K562 (cell line): ENCODE measurements around the gene KCNJ4. TPM values are rescaled to one million over a fixed set of nuclear protein-coding genes. Genes with fewer than 3 reads are reported as not detected.

ENCODE experiments used
- ATAC-seq: fragments of 200-7000 bp; cut with Tn5 transposase; 3 replicates; pipeline ENCODE4 v1.9.1; 2020; ENCODE audit warnings: moderate library complexity
- BruUV-seq: library from RNA; stranded (reverse); fragments of 400-500 nt; replicated peaks from 2 replicates; lab custom pipeline; 2021; lab: Mats Ljungman, UMichigan
- CTCF ChIA-PET: fragments of 300-600 bp; formaldehyde crosslinking; extraction: SDS; loops from one replicate; lab custom pipeline; 2021; ENCODE audit warnings: low intra/inter-chr PET ratio; lab: Yijun Ruan, JAX
- POLR2A ChIA-PET: fragments of 300-600, 350-650 bp; sonication (Branson Sonifier 250); formaldehyde crosslinking; extraction: SDS; loops from one replicate; lab custom pipeline; 2021; ENCODE audit warnings: antibody characterized with exemption, inconsistent platforms; lab: Yijun Ruan, JAX
- DNase-seq, 4 experiments: peaks; one replicate each; pipeline versions ENCODE4 v3.0.0 to v3.0.0-alpha.2; 2011 to 2018; ENCODE audit warnings: low spot score in 3 of 4, mixed read lengths in 3 of 4; ENCODE audit errors: extremely low read depth in 1 of 4
- FAIRE-seq: peaks from 2 replicates; lab custom pipeline; 2011; peaks lifted over from hg19 to GRCh38; lab: Jason Lieb, UNC
- H2AFZ ChIP-seq: 2 replicates; pipeline ENCODE4 v1.6.0; 2011; ENCODE audit warnings: low read depth, low read length, control low read depth, inconsistent platforms
- H3K27ac ChIP-seq: fragments of 200-600 bp; 3 replicates; pipeline ENCODE4 v1.8.0; 2011; ENCODE audit warnings: low read depth, mild to moderate bottlenecking, control low read depth, inconsistent platforms, low read length, moderate library complexity, mixed read lengths; ENCODE audit errors: extremely low read depth
- H3K27me3 ChIP-seq, 2 experiments: fragments of 300-600 bp in 1 of 2; 2 replicates in 1 of 2; 3 replicates in 1 of 2; pipeline versions ENCODE4 v1.6.0 to v1.8.0; 2011; ENCODE audit warnings: inconsistent platforms in 2 of 2, low read length in 2 of 2, mild to moderate bottlenecking in 1 of 2, mixed read lengths in 1 of 2, moderate library complexity in 1 of 2; ENCODE audit not compliant: control insufficient read depth in 2 of 2, insufficient read depth in 2 of 2
- H3K36me3 ChIP-seq: fragments of 300-600 bp; 3 replicates; pipeline ENCODE4 v1.8.0; 2011; ENCODE audit warnings: mild to moderate bottlenecking, low read length, inconsistent platforms; ENCODE audit not compliant: control insufficient read depth, insufficient read depth
- H3K4me1 ChIP-seq, 2 experiments: fragments of 200-600 bp in 1 of 2; replicated peaks in 1 of 2; 2 replicates in 1 of 2; 3 replicates in 1 of 2; pipeline versions ENCODE4 v1.5.1 to v1.8.0; 2011; ENCODE audit warnings: inconsistent platforms in 2 of 2, low read length in 2 of 2, mild to moderate bottlenecking in 1 of 2, mixed read lengths in 1 of 2, moderate library complexity in 1 of 2; ENCODE audit not compliant: control insufficient read depth in 2 of 2, insufficient read depth in 2 of 2
- H3K4me2 ChIP-seq: 2 replicates; pipeline ENCODE4 v1.6.1; 2011; ENCODE audit warnings: low read length, control low read depth, inconsistent platforms, mixed read lengths; ENCODE audit not compliant: insufficient read depth
- H3K4me3 ChIP-seq: fragments of 200-600 bp; sonication (generic), shearing (Covaris generic); 2 replicates; pipeline ENCODE4 v1.5.1; 2016; ENCODE audit warnings: control low read depth, inconsistent platforms
- H3K79me2 ChIP-seq: fragments of 200-600 bp; 3 replicates; pipeline ENCODE4 v1.8.0; 2011; ENCODE audit warnings: low read length, inconsistent platforms; ENCODE audit not compliant: control insufficient read depth, insufficient read depth
- H3K9ac ChIP-seq, 2 experiments: 2 replicates each; pipeline versions ENCODE4 v1.6.0 to v1.6.1; 2011; ENCODE audit warnings: low read depth in 2 of 2, low read length in 2 of 2, control low read depth in 1 of 2, inconsistent platforms in 1 of 2, mild to moderate bottlenecking in 1 of 2, mixed read lengths in 1 of 2; ENCODE audit not compliant: insufficient read depth in 1 of 2
- H3K9me1 ChIP-seq: one replicate; pipeline ENCODE4 v1.6.0; 2011; ENCODE audit warnings: inconsistent platforms, mild to moderate bottlenecking, low read length, moderate library complexity; ENCODE audit not compliant: control insufficient read depth, insufficient read depth
- H3K9me3 ChIP-seq: replicated peaks from 2 replicates; pipeline ENCODE4 v1.5.1; 2011; ENCODE audit warnings: low read depth, low read length, inconsistent platforms; ENCODE audit not compliant: control insufficient read depth, insufficient read depth
- H4K20me1 ChIP-seq: replicated peaks from 2 replicates; pipeline ENCODE4 v1.6.1; 2011; ENCODE audit warnings: low read length, inconsistent platforms, mixed read lengths; ENCODE audit not compliant: control insufficient read depth, insufficient read depth
- CREB1 ChIP-seq, 2 experiments: sonication (generic) in 1 of 2; formaldehyde crosslinking in 1 of 2; IDR thresholded peaks; 2 replicates each; pipeline versions ENCODE4 v1.6.1 to v1.8.0; 2012 to 2022; ENCODE audit warnings: inconsistent platforms in 1 of 2, mild to moderate bottlenecking in 1 of 2, missing genetic modification reagents in 1 of 2, moderate library complexity in 1 of 2
- ETS1 ChIP-seq: conservative IDR thresholded peaks from 2 replicates; pipeline ENCODE4 v1.6.1; 2011; ENCODE audit warnings: low read depth, mild to moderate bottlenecking, low read length; ENCODE audit not compliant: control insufficient read depth
- HCFC1 ChIP-seq: IDR thresholded peaks from 2 replicates; pipeline ENCODE4 v1.6.1; 2012; ENCODE audit warnings: low read depth, low read length, improper control_type of control experiment
- KAT2B ChIP-seq: IDR thresholded peaks from one replicate; pipeline ENCODE4 v1.6.1; 2012; ENCODE audit warnings: low read depth, mild to moderate bottlenecking, control low read depth, inconsistent platforms, low read length, moderate library complexity
- LEF1 ChIP-seq: fragments of 450-650 bp; IDR thresholded peaks from 2 replicates; pipeline ENCODE4 v1.6.1; 2016; ENCODE audit warnings: mild to moderate bottlenecking
- MAZ ChIP-seq, 2 experiments: fragments of 450-650 bp in 1 of 2; sonication (generic) in 1 of 2; formaldehyde crosslinking; IDR thresholded peaks in 1 of 2; conservative IDR thresholded peaks in 1 of 2; 2 replicates each; pipeline versions ENCODE4 v1.4.0 to v1.5.0; 2020; ENCODE audit warnings: mild to moderate bottlenecking in 1 of 2, missing genetic modification reagents in 1 of 2
- NELFE ChIP-seq: IDR thresholded peaks from 2 replicates; pipeline ENCODE4 v1.6.1; 2011; ENCODE audit warnings: mild to moderate bottlenecking; ENCODE audit not compliant: insufficient read depth, insufficient read length
- NEUROD1 ChIP-seq: fragments of 150-350 bp; IDR thresholded peaks from 2 replicates; pipeline ENCODE4 v1.6.1; 2014; ENCODE audit warnings: borderline replicate concordance, low read length, low read depth; ENCODE audit not compliant: partially characterized antibody
- NFE2L1 ChIP-seq: fragments of 450-650 bp; IDR thresholded peaks from 2 replicates; pipeline ENCODE4 v1.6.1; 2016; ENCODE audit warnings: missing genetic modification characterization, low read depth, mild to moderate bottlenecking, missing compliant biosample characterization, moderate library complexity, borderline replicate concordance
- NFRKB ChIP-seq: fragments of 450-650 bp; IDR thresholded peaks from 2 replicates; pipeline ENCODE4 v1.6.1; 2016; ENCODE audit warnings: low read depth
- NUFIP1 ChIP-seq: fragments of 450-650 bp; IDR thresholded peaks from 2 replicates; pipeline ENCODE4 v1.6.1; 2018; ENCODE audit not compliant: partially characterized antibody
- TGIF2 ChIP-seq: sonication (generic); formaldehyde crosslinking; IDR thresholded peaks from 2 replicates; pipeline ENCODE4 v1.8.1; 2022; ENCODE audit warnings: mild to moderate bottlenecking, missing genetic modification reagents, moderate library complexity
- THRAP3 ChIP-seq: fragments of 450-650 bp; IDR thresholded peaks from 2 replicates; pipeline ENCODE4 v1.6.1; 2016; ENCODE audit warnings: mild to moderate bottlenecking, inconsistent platforms, borderline replicate concordance
- TSHZ1 ChIP-seq: fragments of 250-450 bp; sonication (Bioruptor Pico); IDR thresholded peaks from 2 replicates; pipeline ENCODE4 v1.4.0; 2020; ENCODE audit warnings: mild to moderate bottlenecking, moderate library complexity
- ZNF24 ChIP-seq: fragments of 450-650 bp; IDR thresholded peaks from 2 replicates; pipeline ENCODE4 v1.6.1; 2016
- ZNF511 ChIP-seq: sonication (generic); formaldehyde crosslinking; IDR thresholded peaks from 2 replicates; pipeline ENCODE4 v1.8.0; 2022; ENCODE audit warnings: mild to moderate bottlenecking, missing genetic modification reagents
- ZNF830 ChIP-seq: fragments of 250-450 bp; sonication (Bioruptor Pico); IDR thresholded peaks from 2 replicates; pipeline ENCODE4 v1.5.0; 2021; ENCODE audit warnings: mild to moderate bottlenecking
- WGBS: fragments of 100-300 bp; shearing (Covaris generic); methylation state at CpG from one replicate; pipeline ENCODE4 v1.1.6; 2016; ENCODE audit warnings: low coverage, mixed read lengths; ENCODE audit not compliant: insufficient coverage; ENCODE audit errors: missing lambda C conversion rate; 5-methylcytosine and 5-hydroxymethylcytosine counted together
- in situ Hi-C: fragments of 300-500 bp; cut with MboI; formaldehyde crosslinking; loops from 4 replicates; pipeline ENCODE4 v1.15.0; 2018; ENCODE audit warnings: inconsistent platforms, mixed read lengths
- intact Hi-C: fragments of 100-400 bp; cut with micrococcal nuclease; formaldehyde crosslinking; loops from 2 replicates; pipeline ENCODE4 v1.14.2; 2022
- polyA plus RNA-seq, 8 experiments: library from polyadenylated mRNA; depleted of rRNA in 4 of 8; stranded (reverse) in 5 of 8; unstranded in 3 of 8; fragments of >200 nt; fragmentation: Nextera tagmentation in 2 of 8; fragmentation: Illumina TruSeq in 1 of 8; extraction: Ambion mirVana in 2 of 8; extraction: Trizol in 1 of 8; gene quantifications; 2 replicates each; pipeline versions ENCODE4 v1.2.1 to v1.2.3, GENCODE V29; 2011 to 2014; ENCODE audit warnings: inconsistent platforms in 1 of 8, missing spikeins in 1 of 8
- total RNA-seq, 7 experiments: library from RNA; depleted of rRNA in 6 of 7; stranded (reverse); fragments of >200 nt in 6 of 7; fragmentation: Illumina TruSeq in 2 of 7; extraction: Trizol in 2 of 7; gene quantifications; 2 replicates each; pipeline versions ENCODE4 v1.2.1 to v1.2.3, GENCODE V29; 2011 to 2021; ENCODE audit warnings: low replicate concordance in 1 of 7

KCNJ4 gene
- total and polyA plus RNA-seq, 9 of the 15 experiments (the other 6 are each of a cell fraction or from before 2014, with no cell fraction given) = 0.07 to 0.55 (median 0.09) TPM; not detected in 4

- TF ChIP-seq HCFC1 (no peak), ETS1 (no peak), NFRKB (no peak), ZNF511 (no peak), TGIF2 (no peak), NEUROD1 (no peak)
These were observed 50.6 kb downstream of the KCNJ4 start (continued) for GRCh38 chr22:38404419-38404818.

GRCh38 chr22:38403812-38404211 is 51.2 kb downstream of the KCNJ4 start:
- CTCF ChIA-PET = no interaction called here
- TF ChIP-seq ZNF830 (CRISPR knock-in tag) (no peak), THRAP3 (no peak), NELFE (no peak), TSHZ1 (CRISPR knock-in tag) (no peak), CREB1 (IDR thresholded peaks at IDR 0.05) (no peak), CREB1 (CRISPR knock-in tag; IDR thresholded peaks at IDR 0.05) (no peak), NFE2L1 (no peak), NUFIP1 (no peak), MAZ (CRISPR knock-in tag; conservative IDR thresholded peaks at IDR 0.05 in 1 of 2, IDR thresholded peaks at IDR 0.05 in 1 of 2) (no peak), ZNF24 (no peak), LEF1 (no peak), KAT2B (no peak)

More at GRCh38 chr22:38403812-38404211, 51.2 kb downstream of the KCNJ4 start:
- no peak for ATAC-seq
- POLR2A ChIA-PET = no interaction called here
- in situ Hi-C loops (no loop called here), intact Hi-C loops (no loop called here)
- no peak overlapping the region for H2AFZ ChIP-seq
- DNase-seq = no peak
- H3K27me3 ChIP-seq = no peaks in the 10 kb centered on the region
- no peak overlapping the region for H3K27ac ChIP-seq
- BruUV-seq = no TSS peak
- no peaks in the 10 kb centered on the region for H3K36me3 ChIP-seq
- H3K4me2 ChIP-seq = no peak overlapping the region
- H3K9me1 ChIP-seq = no peaks in the 10 kb centered on the region
- no peak overlapping the region for H3K4me3 ChIP-seq
- WGBS = 84% methylated on average over 3 of the region's 8 CpGs
- H3K9ac ChIP-seq = no peak overlapping the region
- no peaks in the 10 kb centered on the region for H3K79me2 ChIP-seq
- H3K9me3 ChIP-seq = no peaks in the 10 kb centered on the region
- H3K4me1 ChIP-seq = peaks cover 0 to 9% of the 10 kb centered on the region in 2 experiments; a peak in 3 of 5 replicates
- H4K20me1 ChIP-seq = no peaks in the 10 kb centered on the region
- FAIRE-seq = no peak
